CD8-positive, alpha-beta memory T cell (primary cell): ENCODE data around the gene ZBTB46. TPM values are rescaled to one million over a fixed set of nuclear protein-coding genes. Genes with fewer than 3 reads are reported as not detected.

ENCODE experiments used
- CTCF ChIA-PET: fragments of 350-600 bp; sonication (Branson Sonifier 250); formaldehyde crosslinking; loops from one replicate; lab custom pipeline; 2021; ENCODE audit warnings: antibody characterized with exemption; lab: Charles Lee
- POLR2A ChIA-PET: fragments of 350-600 bp; sonication (Branson Sonifier 250); formaldehyde crosslinking; loops from one replicate; lab custom pipeline; 2021; ENCODE audit warnings: antibody characterized with exemption; lab: Charles Lee
- DNase-seq, 5 donors: peaks; one replicate each; pipeline versions ENCODE4 v3.0.0 to v3.0.0-alpha.2; 2020 to 2022; ENCODE audit warnings: mixed read lengths in 1 of 5
- H3K27ac ChIP-seq: one replicate; pipeline ENCODE4 v1.7.0; 2013; ENCODE audit warnings: low read depth, mild to moderate bottlenecking, low read length, moderate library complexity
- H3K27me3 ChIP-seq: 2 replicates; pipeline ENCODE4 v1.7.0; 2013; ENCODE audit warnings: low read length, mild to moderate bottlenecking; ENCODE audit not compliant: insufficient read depth, poor library complexity, severe bottlenecking
- H3K36me3 ChIP-seq: 2 replicates; pipeline ENCODE4 v1.7.0; 2013; ENCODE audit warnings: mild to moderate bottlenecking, low read length, moderate library complexity; ENCODE audit not compliant: insufficient read depth
- H3K4me1 ChIP-seq: 2 replicates; pipeline ENCODE4 v1.7.0; 2013; ENCODE audit warnings: mild to moderate bottlenecking, low read length, moderate library complexity; ENCODE audit not compliant: insufficient read depth
- H3K4me3 ChIP-seq: 2 replicates; pipeline ENCODE4 v1.7.0; 2013; ENCODE audit warnings: mild to moderate bottlenecking, low read length
- H3K9me3 ChIP-seq: 2 replicates; pipeline ENCODE4 v1.7.0; 2013; ENCODE audit warnings: mild to moderate bottlenecking, low read length
- H3K27ac Mint-ChIP-seq, 8 donors: one replicate each; pipeline ENCODE4 v1.8.0; 2020 to 2021; ENCODE audit warnings: mixed read lengths in 8 of 8, mild to moderate bottlenecking in 6 of 8, inconsistent platforms in 3 of 8, moderate library complexity in 3 of 8
- H3K27me3 Mint-ChIP-seq, 2 donors: one replicate each; pipeline ENCODE4 v1.8.0; 2020 to 2021; ENCODE audit warnings: mixed read lengths in 2 of 2, mild to moderate bottlenecking in 1 of 2, moderate library complexity in 1 of 2
- H3K36me3 Mint-ChIP-seq, 3 donors: one replicate each; pipeline ENCODE4 v1.8.0; 2020 to 2021; ENCODE audit warnings: mixed read lengths in 3 of 3, inconsistent platforms in 1 of 3, mild to moderate bottlenecking in 1 of 3
- H3K4me1 Mint-ChIP-seq, 3 donors: one replicate each; pipeline ENCODE4 v1.8.0; 2020 to 2021; ENCODE audit warnings: mixed read lengths in 3 of 3, inconsistent platforms in 1 of 3, mild to moderate bottlenecking in 1 of 3
- H3K4me3 Mint-ChIP-seq, 7 donors: one replicate each; pipeline ENCODE4 v1.8.0; 2020 to 2021; ENCODE audit warnings: mixed read lengths in 7 of 7, mild to moderate bottlenecking in 6 of 7, moderate library complexity in 4 of 7, inconsistent platforms in 2 of 7
- H3K9me3 Mint-ChIP-seq, 5 donors: one replicate each; pipeline ENCODE4 v1.8.0; 2020 to 2022; ENCODE audit warnings: mixed read lengths in 5 of 5, mild to moderate bottlenecking in 3 of 5, moderate library complexity in 2 of 5, inconsistent platforms in 1 of 5
- polyA plus RNA-seq: library from polyadenylated mRNA; unstranded; fragments of 300-500 nt; fragmentation: Illumina TruSeq; gene quantifications from one replicate; pipeline ENCODE4 v1.2.3, GENCODE V29; 2021
- total RNA-seq, 2 experiments: library from RNA; stranded (reverse); gene quantifications; one replicate each; pipeline ENCODE4 v1.2.3, GENCODE V29; 2021

The ZBTB46 gene
- total and polyA plus RNA-seq, 3 experiments from 2014 or later = 0.08 to 0.39 (median 0.31) TPM

- H3K27me3 Mint-ChIP-seq = peaks cover 0 to 7% of the 10 kb centered on the region in 2 donors
- Histone ChIP-seq H3K27ac (no peak overlapping the region), H3K9me3 (no peaks in the 10 kb centered on the region), H3K27me3 (no peaks in the 10 kb centered on the region), H3K36me3 (no peaks in the 10 kb centered on the region), H3K4me1 (peaks cover 16% of the 10 kb centered on the region), H3K4me3 (no peak overlapping the region)
- H3K9me3 Mint-ChIP-seq = peaks cover 0 to 5% (median 0%) of the 10 kb centered on the region in 5 donors
- H3K27ac Mint-ChIP-seq = peak overlapping the region in 2 of 8 donors; percentile 39 to 56
- peaks cover 0 to 41% (median 6%) of the 10 kb centered on the region in 3 donors for H3K4me1 Mint-ChIP-seq
- H3K4me3 Mint-ChIP-seq = peak overlapping the region in 5 of 7 donors; percentile 13 to 45 (median 24)
- ChIA-PET POLR2A (interaction anchor here (1.1 kb wide), 1 partner anchor 12 kb away, joined by 3 read pairs; the partner anchor contains the start of genes ARFRP1 and ZGPAT), CTCF (interaction anchor here (1.1 kb wide), 1 partner anchor 90 kb away, joined by 3 read pairs; no protein-coding TSS in a partner anchor)
- no peak for DNase-seq
- peaks cover 0 to 4% (median 0%) of the 10 kb centered on the region in 3 donors for H3K36me3 Mint-ChIP-seq
Measured at GRCh38 chr20:63695424-63696305, 135.4 kb downstream of the ZBTB46 start.

- Mint-ChIP-seq H3K36me3 (peaks cover 0 to 4% (median 0%) of the 10 kb centered on the region in 3 donors), H3K9me3 (peaks cover 0 to 5% (median 0%) of the 10 kb centered on the region in 5 donors), H3K4me3 (no peak overlapping the region), H3K27ac (peak overlapping the region in 1 of 8 donors; percentile 47), H3K27me3 (peaks cover 0 to 7% of the 10 kb centered on the region in 2 donors), H3K4me1 (peaks cover 0 to 38% (median 6%) of the 10 kb centered on the region in 3 donors)
- ChIA-PET POLR2A (interaction anchor here (0.6 kb wide), 1 partner anchor 34 kb away, joined by 6 read pairs; no protein-coding TSS in a partner anchor), CTCF (no interaction called here)
- Histone ChIP-seq H3K27me3 (no peaks in the 10 kb centered on the region), H3K4me1 (peaks cover 16% of the 10 kb centered on the region), H3K4me3 (no peak overlapping the region), H3K9me3 (no peaks in the 10 kb centered on the region), H3K27ac (no peak overlapping the region), H3K36me3 (no peaks in the 10 kb centered on the region)
- no peak for DNase-seq
Measured at GRCh38 chr20:63694584-63695423, 136.3 kb downstream of the ZBTB46 start.

GRCh38 chr20:63693733-63694583 is 137.1 kb downstream of the ZBTB46 start:
- H3K27ac ChIP-seq = no peak overlapping the region
- CTCF ChIA-PET = no interaction called here
- Mint-ChIP-seq H3K4me3 (peak overlapping the region in 4 of 7 donors; percentile 41 to 65 (median 54)), H3K27ac (peak overlapping the region in 4 of 8 donors; percentile 27 to 79 (median 74)), H3K27me3 (peaks cover 0 to 7% of the 10 kb centered on the region in 2 donors), H3K36me3 (peaks cover 0 to 4% (median 0%) of the 10 kb centered on the region in 3 donors), H3K4me1 (peaks cover 0 to 34% (median 6%) of the 10 kb centered on the region in 3 donors), H3K9me3 (peaks cover 0 to 5% (median 0%) of the 10 kb centered on the region in 5 donors)
- no peaks in the 10 kb centered on the region for H3K27me3 ChIP-seq
- DNase-seq = no peak
- no peaks in the 10 kb centered on the region for H3K36me3 ChIP-seq
- POLR2A ChIA-PET = interaction anchor here (0.6 kb wide), 1 partner anchor 35 kb away, joined by 6 read pairs; no protein-coding TSS in a partner anchor
- H3K9me3 ChIP-seq = no peaks in the 10 kb centered on the region
- peaks cover 16% of the 10 kb centered on the region for H3K4me1 ChIP-seq
- H3K4me3 ChIP-seq = no peak overlapping the region

Other genes starting within 250 kb of the ZBTB46 start
- 10 to 100 TPM; 14.3 to 15.5 TPM for gene GMEB2, start 204.2 kb downstream of the ZBTB46 start, total RNA-seq
- 14.8 TPM for gene GMEB2, start 204.2 kb downstream of the ZBTB46 start, polyA plus RNA-seq
- gene STMN3, start 177.8 kb downstream of the ZBTB46 start, total RNA-seq = 10 to 100 TPM; 21.0 to 21.6 TPM
- 24.7 TPM for gene STMN3, start 177.8 kb downstream of the ZBTB46 start, polyA plus RNA-seq
- gene RTEL1, start 173.0 kb downstream of the ZBTB46 start, total RNA-seq = 10 to 100 TPM; 52.3 to 54.5 TPM
- gene RTEL1, start 173.0 kb downstream of the ZBTB46 start, polyA plus RNA-seq = 5.7 TPM
- gene TNFRSF6B, start 134.6 kb downstream of the ZBTB46 start, total RNA-seq = not detected
- gene TNFRSF6B, start 134.6 kb downstream of the ZBTB46 start, polyA plus RNA-seq = 0.22 TPM
- 10 to 100 TPM; 63.7 to 72.8 TPM for gene ARFRP1, start 123.3 kb downstream of the ZBTB46 start, total RNA-seq
- 73.9 TPM for gene ARFRP1, start 123.3 kb downstream of the ZBTB46 start, polyA plus RNA-seq
- 10 to 100 TPM; 29.7 to 29.9 TPM for gene ZGPAT, start 123.2 kb downstream of the ZBTB46 start, total RNA-seq
- 77.5 TPM for gene ZGPAT, start 123.2 kb downstream of the ZBTB46 start, polyA plus RNA-seq
- 10 to 100 TPM; 18.4 to 19.6 TPM for gene LIME1, start 94.6 kb downstream of the ZBTB46 start, total RNA-seq
- gene LIME1, start 94.6 kb downstream of the ZBTB46 start, polyA plus RNA-seq = 366 TPM
- gene SLC2A4RG, start 91.5 kb downstream of the ZBTB46 start, total RNA-seq = 10 to 100 TPM; 37.5 to 40.6 TPM
- gene SLC2A4RG, start 91.5 kb downstream of the ZBTB46 start, polyA plus RNA-seq = 7.8 TPM
- not detected for gene ABHD16B, start 30.2 kb upstream of the ZBTB46 start, total RNA-seq
- gene ABHD16B, start 30.2 kb upstream of the ZBTB46 start, polyA plus RNA-seq = not detected
- 10 to 100 TPM; 60.0 to 64.4 TPM for gene TPD52L2, start 34.0 kb upstream of the ZBTB46 start, total RNA-seq
- gene TPD52L2, start 34.0 kb upstream of the ZBTB46 start, polyA plus RNA-seq = 72.1 TPM
- gene DNAJC5, start 63.9 kb upstream of the ZBTB46 start, total RNA-seq = 10 to 100 TPM; 38.9 to 40.9 TPM
- 8.3 TPM for gene DNAJC5, start 63.9 kb upstream of the ZBTB46 start, polyA plus RNA-seq
- gene UCKL1, start 125.2 kb upstream of the ZBTB46 start, total RNA-seq = 10 to 100 TPM; 35.7 to 36.2 TPM
- 34.5 TPM for gene UCKL1, start 125.2 kb upstream of the ZBTB46 start, polyA plus RNA-seq
- gene ZNF512B, start 138.7 kb upstream of the ZBTB46 start, total RNA-seq = 10 to 100 TPM; 11.5 to 12.1 TPM
- 1.0 TPM for gene ZNF512B, start 138.7 kb upstream of the ZBTB46 start, polyA plus RNA-seq
- 10 to 100 TPM; 19.3 to 24.5 TPM for gene SAMD10, start 148.4 kb upstream of the ZBTB46 start, total RNA-seq
- 15.6 TPM for gene SAMD10, start 148.4 kb upstream of the ZBTB46 start, polyA plus RNA-seq
- gene PRPF6, start 149.9 kb upstream of the ZBTB46 start, total RNA-seq = 10 to 100 TPM; 76.2 to 78.3 TPM
- gene PRPF6, start 149.9 kb upstream of the ZBTB46 start, polyA plus RNA-seq = 97.1 TPM
- gene C20orf204, start 204.9 kb upstream of the ZBTB46 start, total RNA-seq = 1 to 10 TPM; 2.4 to 2.7 TPM
- 0.40 TPM for gene C20orf204, start 204.9 kb upstream of the ZBTB46 start, polyA plus RNA-seq
- gene SOX18, start 218.4 kb upstream of the ZBTB46 start, total RNA-seq = not detected
- gene SOX18, start 218.4 kb upstream of the ZBTB46 start, polyA plus RNA-seq = not detected
- 10 to 100 TPM; 24.2 to 24.5 TPM for gene TCEA2, start 231.9 kb upstream of the ZBTB46 start, total RNA-seq
- gene TCEA2, start 231.9 kb upstream of the ZBTB46 start, polyA plus RNA-seq = 30.9 TPM
- 10 to 100 TPM; 35.3 to 36.9 TPM for gene RGS19, start 248.3 kb upstream of the ZBTB46 start, total RNA-seq
- 120 TPM for gene RGS19, start 248.3 kb upstream of the ZBTB46 start, polyA plus RNA-seq
- under 1 TPM; 0.38 to 0.44 TPM for gene OPRL1, start 248.8 kb upstream of the ZBTB46 start, total RNA-seq
- 0.49 TPM for gene OPRL1, start 248.8 kb upstream of the ZBTB46 start, polyA plus RNA-seq